Endothelial cell of umbilical vein (primary cell): ENCODE measurements around the gene TEKTIP1. TPM values are rescaled to one million over a fixed set of nuclear protein-coding genes. Genes with fewer than 3 reads are reported as not detected.

Source experiments
- BruUV-seq: library from RNA; stranded (reverse); fragments of 400-500 nt; replicated peaks from 2 replicates; lab custom pipeline; 2021; lab: Mats Ljungman, UMichigan
- CTCF ChIA-PET: fragments of 300-600, 350-600 bp; sonication (Branson Sonifier 250); formaldehyde crosslinking; loops from one replicate; lab custom pipeline; 2021; ENCODE audit warnings: antibody characterized with exemption, inconsistent platforms; lab: Charles Lee
- POLR2A ChIA-PET: fragments of 300-600, 350-600 bp; sonication (Branson Sonifier 250); formaldehyde crosslinking; loops from one replicate; lab custom pipeline; 2021; ENCODE audit warnings: antibody characterized with exemption, inconsistent platforms; lab: Charles Lee
- DNase-seq: peaks from one replicate; pipeline ENCODE4 v3.0.0-alpha.2; 2011; ENCODE audit warnings: low read depth, low spot score
- FAIRE-seq: peaks from 2 replicates; lab custom pipeline; 2011; peaks lifted over from hg19 to GRCh38; lab: Jason Lieb, UNC
- H2AFZ ChIP-seq: 2 replicates; pipeline ENCODE4 v1.6.0; 2012; ENCODE audit warnings: low read depth, low read length, control low read depth, inconsistent platforms
- H3K27ac ChIP-seq: 2 replicates; pipeline ENCODE4 v1.5.1; 2011; ENCODE audit warnings: low read depth, mild to moderate bottlenecking, control low read depth, low read length, moderate library complexity; ENCODE audit not compliant: insufficient read depth
- H3K27me3 ChIP-seq, 2 experiments: 2 replicates each; pipeline versions ENCODE4 v1.6.0 to v1.6.1; 2011; ENCODE audit warnings: low read length in 2 of 2, mixed read lengths in 1 of 2; ENCODE audit not compliant: control insufficient read depth in 2 of 2, insufficient read depth in 2 of 2
- H3K36me3 ChIP-seq, 2 experiments: 2 replicates in 1 of 2; 3 replicates in 1 of 2; pipeline ENCODE4 v1.5.1; 2011; ENCODE audit warnings: low read length in 2 of 2, mild to moderate bottlenecking in 1 of 2, moderate library complexity in 1 of 2; ENCODE audit not compliant: control insufficient read depth in 2 of 2, insufficient read depth in 2 of 2; ENCODE audit errors: extremely low read depth in 1 of 2
- H3K4me1 ChIP-seq: 3 replicates; pipeline ENCODE4 v1.5.1; 2011; ENCODE audit warnings: mild to moderate bottlenecking, low read length; ENCODE audit not compliant: control insufficient read depth, insufficient read depth; ENCODE audit errors: extremely low read depth
- H3K4me2 ChIP-seq: 2 replicates; pipeline ENCODE4 v1.6.1; 2011; ENCODE audit warnings: low read length, control low read depth, mixed read lengths; ENCODE audit not compliant: insufficient read depth
- H3K4me3 ChIP-seq, 3 experiments: fragments of 200-600 bp in 1 of 3; sonication (generic), shearing (Covaris generic) in 1 of 3; replicated peaks in 1 of 3; 2 replicates each; pipeline ENCODE4 v1.5.1; 2011 to 2016; ENCODE audit warnings: control low read depth in 3 of 3, low read length in 3 of 3, mild to moderate bottlenecking in 2 of 3, inconsistent platforms in 1 of 3, low read depth in 1 of 3, moderate library complexity in 1 of 3; ENCODE audit not compliant: insufficient read depth in 1 of 3
- H3K79me2 ChIP-seq: 2 replicates; pipeline ENCODE4 v1.6.0; 2012; ENCODE audit warnings: low read length, inconsistent platforms; ENCODE audit not compliant: control insufficient read depth, insufficient read depth
- H3K9ac ChIP-seq: replicated peaks from 2 replicates; pipeline ENCODE3; 2011; ENCODE audit warnings: low read length, control low read depth; ENCODE audit not compliant: insufficient read depth; ENCODE audit errors: extremely low read depth
- H3K9me1 ChIP-seq: replicated peaks from 3 replicates; pipeline ENCODE4 v1.6.0; 2011; ENCODE audit warnings: mild to moderate bottlenecking, low read length; ENCODE audit not compliant: control insufficient read depth, insufficient read depth; ENCODE audit errors: extremely low read depth
- H3K9me3 ChIP-seq: replicated peaks from 2 replicates; pipeline ENCODE4 v1.5.1; 2012; ENCODE audit warnings: low read length, inconsistent platforms; ENCODE audit not compliant: control insufficient read depth, insufficient read depth
- H4K20me1 ChIP-seq: replicated peaks from 2 replicates; pipeline ENCODE3; 2011; ENCODE audit warnings: mild to moderate bottlenecking, low read length; ENCODE audit not compliant: control insufficient read depth, insufficient read depth; ENCODE audit errors: extremely low read depth
- EZH2 ChIP-seq: IDR thresholded peaks from 2 replicates; pipeline ENCODE4 v1.6.1; 2012; ENCODE audit warnings: borderline replicate concordance, low read depth, mild to moderate bottlenecking, moderate library complexity, low read length, inconsistent platforms; ENCODE audit not compliant: severe bottlenecking
- FOS ChIP-seq: IDR thresholded peaks from 2 replicates; pipeline ENCODE4 v1.6.1; 2011; ENCODE audit warnings: mild to moderate bottlenecking, low read length, moderate library complexity, borderline replicate concordance; ENCODE audit not compliant: insufficient read depth
- GATA2 ChIP-seq: IDR thresholded peaks from 2 replicates; pipeline ENCODE4 v1.7.0; 2011; ENCODE audit warnings: low read depth, mild to moderate bottlenecking, moderate library complexity, mixed read lengths, low read length; ENCODE audit not compliant: insufficient read length, insufficient read depth
- JUN ChIP-seq: IDR thresholded peaks from 2 replicates; pipeline ENCODE4 v1.6.1; 2011; ENCODE audit warnings: borderline replicate concordance, low read depth; ENCODE audit not compliant: insufficient read length, insufficient read depth
- MYC ChIP-seq: IDR thresholded peaks from one replicate; pipeline ENCODE4 v1.6.1; 2011; ENCODE audit warnings: mild to moderate bottlenecking, low read depth, low read length
- POLR2A ChIP-seq: IDR thresholded peaks from 2 replicates; pipeline ENCODE4 v1.6.1; 2012; ENCODE audit warnings: low read depth, mild to moderate bottlenecking, control low read depth, low read length
- POLR2AphosphoS5 ChIP-seq: IDR thresholded peaks from 2 replicates; pipeline ENCODE4 v1.6.1; 2012; ENCODE audit warnings: low read depth, mild to moderate bottlenecking, control low read depth, low read length, moderate library complexity; ENCODE audit not compliant: insufficient read depth
- dilution Hi-C: fragments of 300-500 bp; cut with MboI; formaldehyde crosslinking; loops from one replicate; pipeline ENCODE4 v1.15.0; 2019; ENCODE audit warnings: low sequenced_read_pairs; ENCODE audit not compliant: extremely low pct_ligation_motif_present
- intact Hi-C: fragments of 100-400 bp; cut with micrococcal nuclease; formaldehyde crosslinking; loops from one replicate; pipeline ENCODE4 v1.10.0; 2022
- polyA plus RNA-seq, 4 experiments: library from polyadenylated mRNA; depleted of rRNA in 3 of 4; stranded (reverse) in 3 of 4; unstranded in 1 of 4; fragments of >200 nt; gene quantifications; 2 replicates each; pipeline versions ENCODE4 v1.2.1 to v1.2.3, GENCODE V29; 2011 to 2012; ENCODE audit warnings: missing spikeins in 1 of 4
- total RNA-seq: library from RNA; stranded (reverse); gene quantifications from 2 replicates; pipeline ENCODE4 v1.2.3, GENCODE V29; 2021
- TF ChIP-seq, protein P1 (sequence below), 2 donors: IDR thresholded peaks; 1 replicate in 1 of 2; 2 replicates in 1 of 2; pipeline ENCODE4 v1.5.1; 2011; ENCODE audit warnings: low read length in 2 of 2, mild to moderate bottlenecking in 2 of 2, moderate library complexity in 2 of 2, control low read depth in 1 of 2, inconsistent platforms in 1 of 2, low read depth in 1 of 2; ENCODE audit not compliant: insufficient read depth in 1 of 2; ENCODE audit errors: extremely low read depth in 1 of 2
- TF ChIP-seq, protein P2 (sequence below): IDR thresholded peaks from 2 replicates; pipeline ENCODE4 v1.6.1; 2011; ENCODE audit not compliant: insufficient read depth, insufficient read length

Gene TEKTIP1
- total and polyA plus RNA-seq, 2 donors (not counting 3 experiments of a cell fraction or from before 2014, with no cell fraction given) = 0.73 TPM; not detected in 1

DNA sequence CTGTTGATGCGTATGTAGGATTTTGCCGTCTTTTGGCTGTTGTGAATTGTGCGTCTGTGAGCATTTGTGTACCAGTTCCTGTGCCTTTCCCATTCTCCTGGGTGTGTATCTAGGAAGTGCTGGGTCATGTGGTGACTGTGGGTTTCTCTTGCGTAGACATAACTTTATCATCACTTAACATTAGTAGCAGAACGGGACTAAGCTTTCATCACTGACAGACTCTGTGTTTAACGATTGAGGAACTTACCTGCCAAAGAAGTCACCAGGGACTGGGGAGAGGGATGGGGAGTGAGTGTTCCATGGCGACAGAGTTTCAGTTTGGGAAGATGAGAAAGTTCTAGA is 17.9 kb upstream of the TEKTIP1 start:
- peaks cover 0 to 42% of the 10 kb centered on the region in 2 experiments for H3K36me3 ChIP-seq
- TF ChIP-seq JUN (no peak), EZH2 (no peak), POLR2AphosphoS5 (no peak), POLR2A (no peak), GATA2 (no peak), FOS (no peak), MYC (no peak)
- TF ChIP-seq, protein P1, sequence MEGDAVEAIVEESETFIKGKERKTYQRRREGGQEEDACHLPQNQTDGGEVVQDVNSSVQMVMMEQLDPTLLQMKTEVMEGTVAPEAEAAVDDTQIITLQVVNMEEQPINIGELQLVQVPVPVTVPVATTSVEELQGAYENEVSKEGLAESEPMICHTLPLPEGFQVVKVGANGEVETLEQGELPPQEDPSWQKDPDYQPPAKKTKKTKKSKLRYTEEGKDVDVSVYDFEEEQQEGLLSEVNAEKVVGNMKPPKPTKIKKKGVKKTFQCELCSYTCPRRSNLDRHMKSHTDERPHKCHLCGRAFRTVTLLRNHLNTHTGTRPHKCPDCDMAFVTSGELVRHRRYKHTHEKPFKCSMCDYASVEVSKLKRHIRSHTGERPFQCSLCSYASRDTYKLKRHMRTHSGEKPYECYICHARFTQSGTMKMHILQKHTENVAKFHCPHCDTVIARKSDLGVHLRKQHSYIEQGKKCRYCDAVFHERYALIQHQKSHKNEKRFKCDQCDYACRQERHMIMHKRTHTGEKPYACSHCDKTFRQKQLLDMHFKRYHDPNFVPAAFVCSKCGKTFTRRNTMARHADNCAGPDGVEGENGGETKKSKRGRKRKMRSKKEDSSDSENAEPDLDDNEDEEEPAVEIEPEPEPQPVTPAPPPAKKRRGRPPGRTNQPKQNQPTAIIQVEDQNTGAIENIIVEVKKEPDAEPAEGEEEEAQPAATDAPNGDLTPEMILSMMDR (IDR thresholded peaks at IDR 0.05; ENCODE audit: extremely low read depth in 1 of 2, insufficient read depth in 1 of 2, low read depth in 1 of 2, low read length in 2 of 2) = no peak
- TF ChIP-seq, protein P2, sequence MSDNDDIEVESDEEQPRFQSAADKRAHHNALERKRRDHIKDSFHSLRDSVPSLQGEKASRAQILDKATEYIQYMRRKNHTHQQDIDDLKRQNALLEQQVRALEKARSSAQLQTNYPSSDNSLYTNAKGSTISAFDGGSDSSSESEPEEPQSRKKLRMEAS = no peak
- no peaks in the 10 kb centered on the region for H3K4me1 ChIP-seq
- H3K79me2 ChIP-seq = peaks cover 54% of the 10 kb centered on the region
- no peaks in the 10 kb centered on the region for H3K27me3 ChIP-seq
- DNase-seq = no peak
- no TSS peak for BruUV-seq
- no peaks in the 10 kb centered on the region for H3K9me1 ChIP-seq
- no peak overlapping the region for H3K9ac ChIP-seq
- POLR2A ChIA-PET = no interaction called here
- no peak for FAIRE-seq
- H3K4me2 ChIP-seq = no peak overlapping the region
- H3K9me3 ChIP-seq = no peaks in the 10 kb centered on the region
- H2AFZ ChIP-seq = no peak overlapping the region
- no peak overlapping the region for H3K27ac ChIP-seq
- dilution Hi-C loops (no loop called here), intact Hi-C loops (no loop called here)
- CTCF ChIA-PET = no interaction called here
- H3K4me3 ChIP-seq = no peak overlapping the region
- no peaks in the 10 kb centered on the region for H4K20me1 ChIP-seq
